ENCODE results near the gene CENPX. TPM values are rescaled to one million over a fixed set of nuclear protein-coding genes. Genes with fewer than 3 reads are reported as not detected.

The CENPX gene
- total RNA-seq, 1 donor from 2014 or later: 30.5 TPM

DNA sequence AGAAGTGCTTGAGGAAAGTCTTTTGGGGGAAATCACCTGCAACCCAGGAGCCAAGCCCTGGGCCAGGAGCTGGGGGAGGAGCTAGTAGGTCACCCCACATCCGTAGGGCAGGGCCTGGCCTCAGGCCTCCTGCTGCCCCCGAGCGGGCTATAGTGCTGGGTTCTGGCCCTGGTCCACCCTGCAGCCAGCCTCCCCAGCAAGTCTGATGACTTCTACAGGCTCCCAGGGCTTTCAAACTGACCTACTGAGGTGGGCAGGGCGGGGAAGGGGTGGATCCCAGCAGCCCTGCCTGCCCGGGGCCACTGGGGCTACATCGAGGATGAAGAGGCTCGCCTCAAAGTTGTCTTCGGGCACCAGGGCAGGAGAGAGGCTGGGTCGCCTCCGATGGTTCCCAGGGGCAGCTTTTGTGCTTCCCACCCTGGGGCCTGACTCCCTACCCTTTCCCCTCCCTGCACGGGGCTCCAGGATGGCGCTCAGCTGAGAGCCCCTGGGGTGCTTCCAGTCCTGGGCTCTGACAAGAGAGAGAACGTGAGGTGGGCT lies 5.0 kb downstream of the CENPX start:
- ATAC-seq (no peak), DNase-seq (ENCODE audit: missing footprints) (no peak)
- intact Hi-C loops (cut with DNase I): no loop called here

DNA sequence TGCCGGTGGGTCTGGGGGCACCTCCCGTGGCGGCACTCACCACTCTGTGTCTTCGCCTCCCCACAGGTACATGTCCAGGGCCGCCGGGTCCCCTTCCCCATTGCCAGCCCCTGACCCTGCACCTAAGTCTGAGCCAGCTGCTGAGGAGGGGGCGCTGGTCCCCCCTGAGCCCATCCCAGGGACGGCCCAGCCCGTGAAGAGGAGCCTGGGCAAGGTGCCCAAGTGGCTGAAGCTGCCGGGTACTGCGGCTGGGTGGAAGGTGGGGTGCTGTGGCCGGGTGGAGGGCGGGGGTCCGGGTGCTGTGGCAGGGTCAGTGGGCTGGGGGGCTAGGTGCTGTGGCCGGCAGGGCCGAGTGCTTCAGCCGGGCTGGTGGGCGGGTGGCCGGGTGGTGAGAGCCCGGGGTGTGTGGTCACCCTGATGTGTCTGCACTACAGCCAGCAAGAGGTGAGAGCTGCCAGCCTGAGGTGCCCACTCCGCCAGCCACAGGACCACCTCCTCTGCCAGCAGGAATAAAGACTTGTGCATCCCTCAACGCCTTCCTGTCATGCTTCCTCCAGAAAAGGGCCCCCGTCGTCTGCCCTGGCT lies 5.7 kb downstream of the CENPX start:
- no peak for ATAC-seq
- intact Hi-C loops (cut with DNase I): no loop called here

DNA sequence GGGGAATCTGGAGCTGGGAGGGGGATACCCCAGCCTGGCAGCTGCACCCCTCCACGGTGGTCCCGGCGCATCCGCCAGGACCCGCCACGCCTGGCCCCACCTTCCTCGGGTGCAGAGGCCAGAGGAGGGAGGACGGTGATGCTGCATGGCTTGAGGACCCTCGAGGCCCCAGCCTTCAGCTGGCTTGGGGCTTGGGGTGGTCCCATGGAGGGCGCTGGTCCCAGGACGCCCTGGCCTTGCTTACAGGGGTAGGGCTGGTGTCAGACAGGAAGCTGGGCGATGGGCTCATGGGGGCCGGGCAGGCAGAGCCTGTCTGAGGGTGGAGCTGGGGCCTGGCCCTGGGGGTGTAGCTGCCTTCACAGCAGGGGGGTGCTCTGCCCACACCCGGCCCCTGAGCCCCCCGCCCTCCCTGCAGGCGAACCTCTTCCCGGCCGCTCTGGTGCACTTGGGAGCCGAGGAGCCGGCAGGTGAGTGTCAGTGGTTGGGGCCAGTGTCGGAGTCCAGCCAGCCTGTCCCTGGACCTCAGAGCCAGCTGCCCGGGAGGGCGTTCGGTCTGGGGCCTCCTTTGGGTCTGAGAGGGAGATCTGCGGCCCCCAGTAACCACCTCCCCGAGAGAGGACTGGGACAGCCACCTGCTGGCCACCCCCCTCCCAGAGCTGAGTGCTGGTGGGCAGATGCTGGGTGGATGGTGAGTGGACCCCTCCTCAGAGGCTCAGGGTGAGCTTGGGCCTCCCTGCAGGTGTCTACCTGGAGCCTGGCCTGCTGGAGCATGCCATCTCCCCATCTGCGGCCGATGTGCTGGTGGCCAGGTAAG lies 6.4 kb downstream of the CENPX start:
- intact Hi-C loops (cut with DNase I): no loop called here
- DNase-seq (ENCODE audit: missing footprints) (no peak), ATAC-seq (no peak)

More for the DNA sequence above, 5.7 kb downstream of the CENPX start:
- DNase-seq (ENCODE audit: missing footprints): no peak

DNA sequence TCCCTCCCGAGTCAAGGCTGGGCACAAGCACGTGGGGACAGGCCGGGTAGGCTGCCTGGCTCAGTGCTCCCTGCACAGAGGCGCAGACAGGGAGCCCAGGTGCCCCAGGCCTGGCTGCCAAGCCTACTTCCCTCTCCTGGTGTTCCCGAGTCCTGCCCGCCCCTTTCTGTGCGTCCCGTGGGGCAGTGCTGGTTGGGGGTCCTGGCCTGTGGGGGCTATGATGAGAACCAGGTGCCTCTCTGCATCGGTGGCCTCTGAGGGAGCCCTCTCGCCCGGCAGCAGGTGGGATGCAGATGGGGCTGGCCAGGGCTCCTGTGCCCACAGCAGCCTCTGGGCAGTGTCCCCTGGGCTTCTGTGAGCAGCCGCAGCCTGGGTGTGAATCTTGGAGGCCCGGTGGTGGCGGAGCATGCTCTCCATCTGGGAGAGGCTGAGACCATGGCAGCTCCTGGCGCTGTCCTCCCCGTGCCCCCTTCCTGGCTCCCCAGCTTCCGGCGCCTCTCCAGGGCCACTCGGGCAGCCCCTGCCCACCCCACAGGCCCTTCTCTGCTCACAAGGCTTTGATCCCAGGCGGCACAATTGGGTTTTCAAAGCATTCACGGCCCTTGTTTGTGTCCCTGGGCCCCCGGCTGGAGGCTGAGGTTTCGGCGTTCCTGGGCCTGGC lies 7.2 kb downstream of the CENPX start:
- no peak for ATAC-seq
- intact Hi-C loops (cut with DNase I): no loop called here
- DNase-seq (ENCODE audit: missing footprints): no peak

DNA sequence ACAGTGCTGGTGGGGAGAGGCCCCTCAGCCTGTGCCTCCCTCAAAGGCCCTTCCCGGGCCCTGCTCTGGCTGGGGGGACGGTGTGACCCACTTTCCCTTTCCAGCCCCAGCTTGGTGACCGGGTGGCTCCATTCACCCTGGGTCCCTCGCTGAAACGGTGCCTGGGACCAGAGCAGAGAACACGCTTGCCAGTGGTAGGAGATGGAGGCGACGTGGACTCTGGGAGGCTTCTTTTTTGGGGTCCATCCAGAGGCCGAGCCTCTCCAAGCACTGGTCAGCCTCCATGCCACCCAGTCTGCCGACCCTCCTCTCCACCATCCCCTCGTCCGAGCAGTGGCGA lies 7.7 kb downstream of the CENPX start:
- intact Hi-C loops (cut with DNase I): loop anchor here (5.0 kb wide), 1 partner anchor 38 kb away; the partner anchor contains the start of gene ASPSCR1

DNA sequence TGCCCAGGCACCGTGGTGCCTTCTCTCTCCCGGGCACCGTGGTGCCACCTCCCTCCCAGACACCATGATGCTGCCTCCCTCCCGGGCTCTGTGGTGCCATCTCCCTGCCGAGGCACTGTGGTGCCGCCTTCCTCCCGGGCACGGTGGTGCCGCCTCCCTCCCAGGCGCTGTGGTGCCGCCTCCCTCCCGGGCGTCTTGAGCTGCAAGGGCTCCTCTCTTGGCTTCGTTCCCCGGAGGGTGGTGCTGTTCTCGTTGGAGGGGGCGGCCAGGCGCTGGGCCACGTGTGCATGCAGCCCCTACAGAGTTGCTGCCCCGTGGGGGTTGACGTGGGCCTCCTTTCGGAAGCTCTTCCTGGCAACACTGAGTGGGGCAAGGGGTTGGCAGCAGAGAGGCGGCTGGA lies 8.2 kb downstream of the CENPX start:
- ATAC-seq (no peak), DNase-seq (ENCODE audit: missing footprints) (no peak)
- intact Hi-C loops (cut with DNase I): loop anchor here (5.0 kb wide), 1 partner anchor 37 kb away; the partner anchor contains the start of gene ASPSCR1

More for the DNA sequence above, 7.7 kb downstream of the CENPX start:
- ATAC-seq (no peak), DNase-seq (ENCODE audit: missing footprints) (no peak)

DNA sequence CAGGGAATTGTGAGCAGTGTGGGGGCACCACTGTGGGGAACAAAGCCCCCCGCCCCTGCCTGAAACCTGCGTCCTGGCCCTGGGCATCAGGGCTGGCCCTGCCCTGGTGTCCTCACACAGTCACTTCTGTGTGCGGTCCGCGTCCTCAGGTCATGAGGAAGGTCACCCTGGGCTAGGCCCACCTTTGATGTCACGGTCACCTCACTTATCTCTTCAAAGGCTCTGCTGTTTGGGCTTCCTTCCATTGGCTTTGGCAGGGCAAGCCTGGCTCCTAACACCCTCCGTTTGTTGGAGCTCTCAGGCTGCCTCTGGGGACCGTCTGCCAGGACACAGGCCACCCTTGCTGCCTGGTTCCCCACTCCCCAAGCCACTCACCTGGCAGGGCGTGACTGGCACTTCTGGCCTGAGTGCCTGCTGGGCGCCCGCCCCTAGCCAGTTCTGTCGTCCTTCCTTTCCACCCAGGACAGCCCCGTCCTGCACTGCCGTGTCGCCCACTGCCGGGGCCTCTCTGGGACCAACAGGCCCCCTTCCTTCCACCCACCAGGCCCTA lies 8.8 kb downstream of the CENPX start:
- DNase-seq (ENCODE audit: missing footprints) (no peak), ATAC-seq (peak; percentile 66)
- intact Hi-C loops (cut with DNase I): loop anchor here (2.0 to 5.0 kb wide), 2 partner anchors 21 to 37 kb away; partner anchors contain the start of gene ASPSCR1

DNA sequence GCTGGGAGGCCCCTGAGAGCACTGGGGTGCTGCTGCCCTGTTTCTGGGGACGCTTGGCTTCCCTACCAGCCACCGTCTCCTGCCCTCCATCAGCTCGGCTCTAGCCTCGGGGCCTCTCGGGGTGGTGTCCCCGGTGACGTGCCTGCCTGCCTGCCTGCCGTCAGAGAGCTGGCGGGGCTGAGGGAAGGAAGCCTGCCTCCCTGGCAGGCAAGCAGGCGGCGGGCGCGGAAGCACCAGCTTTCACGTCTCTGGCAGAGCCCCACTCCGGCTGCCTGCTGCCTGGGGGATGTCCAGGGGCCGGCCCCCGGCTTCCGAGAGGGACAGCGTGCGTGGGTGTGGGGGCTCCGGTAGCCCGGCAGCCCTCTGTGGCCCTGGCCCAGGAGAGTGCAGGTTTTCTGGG lies 9.3 kb downstream of the CENPX start:
- DNase-seq (ENCODE audit: missing footprints) (no peak), ATAC-seq (peak; percentile 50)
- intact Hi-C loops (cut with DNase I): loop anchor here (2.0 to 5.0 kb wide), 2 partner anchors 21 to 36 kb away; partner anchors contain the start of gene ASPSCR1

DNA sequence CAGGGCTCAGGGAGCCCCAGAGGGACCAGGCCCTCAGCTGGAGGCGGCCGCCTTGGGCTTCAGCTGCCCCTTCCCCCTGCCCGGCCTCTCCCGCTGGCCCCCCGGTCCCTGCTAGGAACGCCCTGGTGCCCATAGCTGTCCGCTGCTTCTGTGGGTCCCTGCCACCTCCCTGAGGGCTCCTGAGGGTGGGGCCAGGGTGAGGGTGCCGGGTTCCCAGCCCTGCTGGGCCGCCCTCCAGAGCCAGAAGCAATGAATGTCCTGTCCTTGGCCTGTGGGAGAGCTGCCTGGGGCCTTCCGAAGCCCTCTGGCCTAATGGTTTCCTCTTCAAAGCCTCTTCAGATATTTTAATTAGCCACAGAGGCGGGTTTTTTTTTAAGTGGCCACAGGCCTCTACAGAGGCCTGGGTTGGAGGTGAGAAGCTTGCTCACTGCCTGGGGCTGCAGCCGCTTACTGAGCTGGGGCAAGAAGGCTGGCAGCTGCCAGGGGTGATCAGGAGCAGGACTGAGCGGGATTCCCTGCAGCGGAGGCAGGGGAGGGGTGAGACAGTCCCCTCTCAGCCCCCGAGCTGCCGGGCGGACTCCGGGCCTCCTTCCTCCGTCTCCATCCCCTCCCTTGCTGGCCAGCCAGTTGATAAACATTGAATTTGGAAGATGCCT lies 9.9 kb downstream of the CENPX start:
- intact Hi-C loops (cut with DNase I): loop anchor here (2.0 to 5.0 kb wide), 2 partner anchors 20 to 35 kb away; partner anchors contain the start of gene ASPSCR1
- ATAC-seq (peak; percentile 62), DNase-seq (ENCODE audit: missing footprints) (no peak)

DNA sequence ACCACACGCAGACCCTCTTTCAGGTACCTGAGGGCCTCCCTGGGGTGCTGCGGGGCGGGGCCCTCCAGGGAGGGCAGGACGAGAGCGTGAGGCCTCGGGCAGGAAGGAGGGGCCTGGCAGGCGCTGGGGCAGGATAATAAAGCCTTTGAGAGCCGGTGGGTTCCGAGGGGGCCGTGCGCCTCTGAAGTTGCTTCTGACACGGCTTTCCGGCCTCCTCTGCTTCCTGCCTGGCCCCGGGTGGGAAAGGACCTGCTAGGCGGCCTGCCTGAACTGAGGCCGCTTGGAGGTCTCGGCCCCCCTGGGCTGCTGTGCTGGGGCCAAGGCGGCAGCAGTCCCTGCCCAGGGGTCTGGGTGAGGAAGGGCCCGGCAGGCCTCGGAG lies 10.4 kb downstream of the CENPX start:
- DNase-seq (ENCODE audit: missing footprints) (no peak), ATAC-seq (no peak)
- intact Hi-C loops (cut with DNase I): loop anchor here (2.0 to 5.0 kb wide), 2 partner anchors 19 to 35 kb away; partner anchors contain the start of gene ASPSCR1

DNA sequence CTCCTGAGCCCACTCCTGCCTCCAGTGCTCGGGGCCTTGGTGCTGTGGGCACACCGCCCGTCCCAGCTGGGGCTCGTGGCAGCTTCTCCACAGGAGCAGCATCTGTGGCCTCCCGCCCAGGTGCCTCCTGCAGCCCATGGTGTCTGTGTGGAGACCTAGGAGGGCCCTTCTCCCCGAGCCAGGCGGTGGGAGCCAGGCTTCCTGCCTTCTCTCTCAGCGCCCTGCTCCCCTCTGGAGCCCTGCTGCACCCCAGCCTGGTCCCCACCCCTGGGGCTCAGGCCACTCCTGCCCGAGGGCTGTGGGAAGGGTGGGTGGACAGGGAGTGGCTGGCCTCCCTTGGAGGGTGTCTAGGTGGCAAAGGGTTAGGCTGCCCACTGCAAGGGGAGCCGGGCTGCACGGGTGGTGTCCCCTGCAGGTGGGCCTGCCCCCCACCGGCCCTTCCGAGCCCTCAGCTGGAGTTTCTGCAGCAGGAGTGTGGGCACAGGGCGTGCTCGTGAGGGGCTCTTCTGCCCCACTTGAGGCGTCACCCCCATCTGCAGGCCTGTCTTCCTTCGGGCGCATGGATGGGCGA lies 11.0 kb downstream of the CENPX start:
- no peak for ATAC-seq

DNA sequence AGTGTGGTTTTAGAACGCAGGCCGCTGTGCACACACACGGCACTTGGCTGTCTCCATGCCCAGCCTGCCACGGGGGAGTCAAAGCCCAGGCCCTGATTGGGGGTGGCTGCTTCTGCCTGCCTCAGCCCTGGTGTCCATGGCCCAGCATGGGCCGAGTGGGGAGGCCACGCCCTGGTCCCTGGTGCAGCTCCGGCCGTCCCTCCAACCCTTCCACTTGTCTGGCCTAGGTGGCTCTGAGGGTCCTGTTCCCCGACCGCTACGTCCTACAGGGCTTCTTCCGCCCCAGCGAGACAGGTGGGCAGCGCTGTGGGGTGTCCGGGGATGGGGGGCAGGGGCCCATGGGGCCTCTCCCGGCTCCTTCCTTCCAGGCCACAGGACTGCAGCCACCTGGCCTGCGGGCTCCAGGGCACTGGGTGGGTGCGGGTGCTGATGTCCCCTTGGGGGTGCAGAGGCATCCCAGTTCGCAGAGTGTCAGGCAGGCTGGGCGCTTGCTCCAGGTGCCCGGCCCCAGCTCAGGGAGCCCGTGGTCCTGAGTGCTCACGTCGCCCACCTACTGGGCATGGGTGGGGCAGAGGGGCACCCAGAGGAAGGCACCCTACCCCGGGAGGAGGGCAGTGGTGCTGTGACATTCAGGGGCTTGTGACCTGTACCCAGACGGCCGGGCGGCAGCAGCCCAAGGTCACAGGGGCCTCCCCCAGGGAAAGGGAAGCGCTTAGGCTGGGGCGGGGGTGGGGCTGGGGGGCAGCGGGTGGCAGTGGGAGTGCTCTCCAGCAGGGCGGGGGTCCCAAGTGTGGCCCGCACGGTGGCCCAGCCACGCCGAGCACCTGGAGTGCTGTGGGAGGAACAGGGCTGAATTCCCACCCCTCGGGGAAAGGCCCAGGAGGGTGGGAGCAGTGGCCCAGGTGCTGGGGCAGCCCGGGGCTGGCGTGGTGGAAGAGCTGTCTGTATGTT lies 11.8 kb downstream of the CENPX start:
- DNase-seq (ENCODE audit: missing footprints) (no peak), ATAC-seq (no peak)
- intact Hi-C loops (cut with DNase I): loop anchor here (5.0 kb wide), 1 partner anchor 34 kb away; the partner anchor contains the start of gene ASPSCR1

More for the DNA sequence above, 11.0 kb downstream of the CENPX start:
- intact Hi-C loops (cut with DNase I): loop anchor here (2.0 to 5.0 kb wide), 2 partner anchors 19 to 34 kb away; partner anchors contain the start of gene ASPSCR1
- no peak for DNase-seq (ENCODE audit: missing footprints)

DNA sequence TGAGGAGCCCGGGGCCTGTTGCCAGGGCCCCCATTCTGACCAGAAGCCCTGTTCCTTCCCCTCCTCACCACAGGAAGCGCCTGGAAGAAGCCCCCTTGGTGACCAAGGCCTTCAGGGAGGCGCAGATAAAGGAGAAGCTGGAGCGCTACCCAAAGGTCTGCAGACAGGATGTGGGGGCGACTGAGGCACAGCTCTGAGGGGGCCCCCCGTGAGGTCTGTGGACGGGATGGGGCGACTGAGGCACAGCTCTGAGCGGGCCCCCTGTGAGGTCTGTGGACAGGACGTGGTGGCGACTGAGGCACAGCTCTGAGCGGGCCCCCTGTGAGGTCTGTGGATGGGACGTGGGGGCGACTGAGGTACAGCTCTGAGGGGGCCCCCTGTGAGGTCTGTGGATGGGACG lies 13.3 kb downstream of the CENPX start:
- intact Hi-C loops (cut with DNase I): no loop called here
- DNase-seq (ENCODE audit: missing footprints) (no peak), ATAC-seq (no peak)

DNA sequence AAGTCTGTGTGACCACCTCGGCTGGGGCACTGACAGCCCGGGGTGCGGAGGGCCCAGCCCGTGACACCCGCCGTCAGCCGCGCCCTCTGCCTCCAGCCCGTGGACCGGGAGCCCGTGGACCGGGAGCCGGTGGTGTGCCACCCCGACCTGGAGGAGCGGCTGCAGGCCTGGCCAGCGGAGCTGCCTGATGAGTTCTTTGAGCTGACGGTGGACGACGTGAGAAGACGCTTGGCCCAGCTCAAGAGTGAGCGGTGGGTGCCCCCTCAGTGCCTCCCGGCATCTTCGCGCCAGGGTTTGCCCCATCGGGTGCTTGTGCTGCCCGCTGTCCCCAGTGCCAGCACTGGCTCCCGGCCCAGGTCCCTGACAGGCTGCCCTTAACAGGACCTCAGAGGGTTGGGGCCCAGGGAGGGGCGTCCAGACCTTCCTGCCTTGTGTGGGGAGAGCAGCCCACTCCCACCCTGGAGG lies 13.7 kb downstream of the CENPX start:
- no peak for DNase-seq (ENCODE audit: missing footprints)
- intact Hi-C loops (cut with DNase I): no loop called here
- ATAC-seq: no peak

DNA sequence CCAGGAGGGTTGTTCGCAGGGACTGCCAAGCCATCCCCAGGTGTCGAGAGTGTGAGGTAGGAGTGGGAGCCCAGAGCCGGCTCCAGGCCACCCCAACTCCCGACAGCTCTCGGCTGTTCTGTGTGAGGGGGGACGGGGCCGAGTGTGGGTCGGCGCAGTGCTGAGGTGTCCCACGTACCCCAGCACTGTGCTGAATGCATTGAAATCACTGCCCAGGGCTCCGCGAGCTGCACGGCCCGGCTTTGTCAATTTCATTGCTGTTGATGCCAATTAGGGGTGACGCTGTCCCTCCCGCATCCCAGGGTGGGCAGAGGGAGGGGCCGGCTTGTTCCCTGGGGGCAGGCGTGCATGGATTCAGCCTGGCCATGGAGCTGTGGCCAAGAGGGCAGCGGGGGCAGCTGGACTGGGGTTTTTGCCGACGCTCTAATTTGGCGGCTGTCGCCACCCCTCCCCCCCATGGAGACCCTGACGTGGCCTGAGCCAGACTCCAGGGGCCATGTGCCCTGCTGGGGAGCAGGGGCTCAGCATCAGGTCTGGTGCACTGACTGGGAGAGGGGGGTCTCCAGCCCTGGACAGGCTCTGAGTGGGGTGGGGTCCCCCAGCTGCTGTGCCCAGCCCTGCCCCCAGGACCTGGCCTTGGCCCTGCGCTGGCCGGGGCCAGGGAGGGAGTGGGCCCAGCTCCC lies 14.3 kb downstream of the CENPX start:
- intact Hi-C loops (cut with DNase I): no loop called here
- ATAC-seq (no peak), DNase-seq (ENCODE audit: missing footprints) (no peak)

DNA sequence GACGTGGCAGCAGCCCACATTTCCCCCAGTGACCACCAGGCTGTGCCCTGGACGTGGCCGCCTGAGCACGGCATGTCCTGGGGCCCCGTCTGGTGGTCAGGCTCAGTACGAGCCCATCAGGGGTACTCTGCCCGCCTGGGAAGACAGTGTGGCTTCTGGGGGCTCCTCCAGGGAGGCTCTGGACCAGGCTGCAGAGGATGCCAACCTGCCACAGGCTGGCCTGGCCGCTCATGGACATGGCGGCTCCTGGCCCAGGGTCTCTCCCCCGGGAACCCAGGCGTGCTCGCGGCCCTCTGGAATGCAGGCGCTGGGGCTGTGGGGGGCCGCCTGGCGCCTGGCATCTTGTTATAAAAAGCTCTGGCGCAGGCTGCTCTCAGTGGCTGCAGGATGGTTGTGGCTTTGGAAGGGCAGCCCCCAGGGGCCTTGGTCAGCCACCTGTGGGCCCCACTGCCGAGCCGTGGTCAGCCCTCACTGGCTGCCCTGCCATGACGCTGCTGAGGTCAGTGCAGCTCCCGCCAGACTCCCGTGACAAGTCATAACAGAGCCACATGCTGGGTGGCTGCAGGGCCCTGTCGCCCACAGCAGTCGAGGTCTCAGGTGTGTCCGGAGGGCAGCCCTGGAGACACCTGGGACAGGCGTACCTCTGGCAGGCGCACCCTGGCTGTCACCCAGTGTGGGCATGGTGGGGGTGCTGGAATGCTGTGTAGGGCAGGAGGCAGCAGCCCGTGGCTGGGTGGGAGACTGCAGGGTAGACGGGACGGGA lies 15.0 kb downstream of the CENPX start:
- no peak for DNase-seq (ENCODE audit: missing footprints)
- no peak for ATAC-seq
- intact Hi-C loops (cut with DNase I): no loop called here
